Islet of Langerhans (tissue), 1 donor: ENCODE data around the gene GMDS.
"Not testable (repeated sequence)": the region's sequence is repeated elsewhere in the genome, so short reads cannot be mapped to it uniquely, and the experiment has no call there.

Experiments
- FAIRE-seq: peaks from one replicate; lab custom pipeline; 2011; peaks lifted over from hg19 to GRCh38; lab: Jason Lieb, UNC

Gene GMDS

GRCh38 chr6:1858196-1858595 is 387.2 kb downstream of the GMDS start:
- no peak for FAIRE-seq

- FAIRE-seq = no peak
These were observed 389.0 kb downstream of the GMDS start for GRCh38 chr6:1856381-1856780.

- FAIRE-seq = no peak
These were observed 389.5 kb downstream of the GMDS start for GRCh38 chr6:1855890-1856289.

GRCh38 chr6:1854296-1854695 is 391.1 kb downstream of the GMDS start:
- FAIRE-seq = no peak

DNA sequence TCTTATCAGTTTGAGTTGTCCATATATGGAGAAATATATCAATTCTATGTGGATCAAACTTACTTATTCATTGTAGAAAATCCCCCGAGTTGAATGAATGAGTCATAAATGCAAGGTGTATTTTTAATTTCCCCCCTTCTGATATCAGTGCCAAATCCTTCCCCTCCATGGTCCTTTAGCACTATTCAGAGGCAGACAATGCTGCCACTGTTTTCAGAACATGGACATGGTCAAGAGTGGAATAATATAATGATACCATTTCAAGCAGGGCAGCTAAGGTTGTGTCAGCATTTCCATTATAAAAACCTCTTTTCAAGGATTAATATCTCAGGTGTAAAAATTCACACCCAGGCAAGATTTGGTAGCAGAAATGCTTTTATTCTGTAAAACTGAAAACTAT is 391.6 kb downstream of the GMDS start:
- no peak for FAIRE-seq

GRCh38 chr6:1851681-1852456 is 393.5 kb downstream of the GMDS start:
- no peak for FAIRE-seq

- no peak for FAIRE-seq
These were observed 394.6 kb downstream of the GMDS start for GRCh38 chr6:1850840-1851157.

DNA sequence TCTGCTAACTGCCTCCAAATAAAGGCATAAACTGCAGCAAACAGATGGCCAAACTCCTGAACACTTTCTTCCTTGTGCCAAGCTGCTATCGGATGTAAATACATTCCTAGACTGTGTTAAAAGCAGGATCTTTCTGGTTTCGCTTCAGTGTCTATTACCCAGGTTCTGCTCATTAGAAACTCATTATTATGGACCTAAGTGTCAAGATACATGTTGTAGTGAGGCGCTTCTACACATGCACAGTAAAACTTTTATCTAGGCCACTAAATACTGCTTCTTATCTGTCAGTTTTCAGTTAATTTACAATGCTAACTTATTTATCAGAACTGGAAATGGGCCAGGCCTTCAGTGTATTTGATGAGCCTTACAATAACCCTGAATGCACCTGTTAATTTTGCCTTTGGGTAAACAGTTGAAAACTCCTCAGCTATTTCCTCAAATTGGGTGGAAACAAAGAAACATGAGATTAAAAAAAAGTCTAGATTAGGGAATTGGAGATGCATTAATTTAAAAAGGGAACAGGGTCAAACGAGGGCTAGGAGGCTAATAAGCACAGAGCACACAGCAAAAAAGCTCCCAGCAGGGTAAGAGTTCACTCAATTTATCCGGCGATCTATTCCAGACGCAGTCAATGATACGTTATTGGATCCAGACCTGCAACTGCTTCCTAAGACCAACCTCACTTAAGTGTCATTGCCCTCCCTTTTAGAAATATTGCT is 395.1 kb downstream of the GMDS start:
- no peak for FAIRE-seq

DNA sequence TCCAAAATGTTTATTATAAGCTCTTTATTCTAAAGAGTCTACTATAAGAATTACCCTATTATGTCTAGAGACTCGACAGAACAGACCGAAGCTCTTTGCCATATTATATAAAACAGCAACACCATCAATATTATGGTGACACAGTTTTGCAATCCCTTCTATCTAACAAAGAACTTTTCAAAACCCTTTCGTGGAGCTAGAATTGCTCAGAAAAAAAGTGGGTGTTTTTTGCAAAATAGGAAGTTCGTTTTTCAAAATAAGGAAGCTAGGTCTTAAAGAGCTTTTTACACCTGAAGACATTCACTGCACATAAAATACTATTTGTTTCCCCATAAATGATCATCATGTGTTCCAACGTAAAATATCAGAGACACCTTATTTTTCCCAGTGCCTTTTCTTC is 395.7 kb downstream of the GMDS start:
- no peak for FAIRE-seq

- no peak for FAIRE-seq
These were observed 396.7 kb downstream of the GMDS start for GRCh38 chr6:1848752-1849151.

- no peak for FAIRE-seq
These were observed 398.8 kb downstream of the GMDS start for GRCh38 chr6:1846611-1847010.

DNA sequence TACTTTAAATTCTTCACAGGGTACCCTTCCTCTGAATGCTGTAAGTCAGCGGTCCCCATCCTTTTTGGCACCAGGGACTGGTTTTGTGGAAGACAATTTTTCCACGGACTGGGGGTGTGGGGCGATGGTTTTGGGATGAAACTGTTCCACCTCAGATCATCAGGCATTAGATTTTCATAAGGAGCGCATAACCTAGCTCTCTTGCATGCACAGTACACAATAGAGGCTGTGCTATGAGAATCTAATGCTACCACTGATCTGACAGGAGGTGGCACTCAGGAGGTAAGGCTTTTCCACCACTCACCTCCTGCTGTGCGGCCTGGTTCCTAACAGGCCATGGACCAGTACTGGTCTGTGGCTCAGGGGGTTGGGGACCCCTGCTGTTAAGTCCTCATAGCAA is 399.9 kb downstream of the GMDS start:
- not testable (repeated sequence) for FAIRE-seq

- no peak for FAIRE-seq
These were observed 403.1 kb downstream of the GMDS start for GRCh38 chr6:1842334-1842733.

GRCh38 chr6:1841136-1841535 is 404.3 kb downstream of the GMDS start:
- no peak for FAIRE-seq

GRCh38 chr6:1840491-1841121 is 404.8 kb downstream of the GMDS start:
- FAIRE-seq = no peak

DNA sequence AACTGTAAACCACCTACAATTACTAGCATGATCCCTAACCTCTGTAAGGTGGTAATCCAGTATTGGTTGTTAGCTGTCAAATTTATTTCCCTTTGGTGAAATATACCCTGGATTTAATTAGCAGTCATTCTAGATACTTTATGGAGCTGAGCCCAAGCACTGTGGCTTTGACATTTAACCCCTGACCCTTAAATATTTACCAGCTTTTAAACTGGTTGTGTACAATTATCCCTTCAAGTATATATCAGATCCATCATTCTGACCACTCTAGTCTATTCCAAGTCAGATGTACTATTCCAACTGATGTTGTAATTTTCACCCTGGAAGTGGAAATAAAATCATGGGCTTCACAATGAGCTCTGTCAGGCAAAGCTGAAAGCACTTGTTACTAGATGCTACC is 406.0 kb downstream of the GMDS start:
- no peak for FAIRE-seq

DNA sequence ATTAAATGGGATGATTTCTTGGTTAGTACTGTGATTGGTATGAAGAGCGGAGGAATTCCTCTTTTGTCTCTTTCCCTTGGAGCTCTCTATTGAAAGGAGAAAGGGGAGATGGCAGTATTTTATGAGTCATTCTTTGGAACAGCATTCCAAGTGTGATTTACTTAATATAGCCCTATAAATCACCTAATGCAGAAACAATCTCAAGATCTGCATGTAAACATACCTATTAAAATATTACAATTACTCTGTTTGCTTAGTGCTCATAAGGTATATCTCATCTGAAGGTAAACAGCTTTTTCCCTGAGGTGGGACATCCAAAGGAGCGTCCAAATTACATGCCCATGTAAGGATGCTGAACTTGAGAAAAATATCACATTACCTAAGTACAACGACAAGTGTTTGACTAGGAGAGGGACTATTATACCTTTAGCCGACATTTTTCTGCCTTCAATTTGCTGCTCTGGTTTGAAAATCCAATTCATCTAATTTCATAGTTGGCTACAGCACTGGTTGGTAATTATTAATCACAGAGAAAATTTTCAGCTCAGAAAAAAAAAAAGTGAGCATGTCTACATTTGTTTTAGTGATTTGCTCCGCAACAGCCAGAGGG is 406.7 kb downstream of the GMDS start:
- FAIRE-seq = no peak

GRCh38 chr6:1837826-1838225 is 407.6 kb downstream of the GMDS start:
- no peak for FAIRE-seq

DNA sequence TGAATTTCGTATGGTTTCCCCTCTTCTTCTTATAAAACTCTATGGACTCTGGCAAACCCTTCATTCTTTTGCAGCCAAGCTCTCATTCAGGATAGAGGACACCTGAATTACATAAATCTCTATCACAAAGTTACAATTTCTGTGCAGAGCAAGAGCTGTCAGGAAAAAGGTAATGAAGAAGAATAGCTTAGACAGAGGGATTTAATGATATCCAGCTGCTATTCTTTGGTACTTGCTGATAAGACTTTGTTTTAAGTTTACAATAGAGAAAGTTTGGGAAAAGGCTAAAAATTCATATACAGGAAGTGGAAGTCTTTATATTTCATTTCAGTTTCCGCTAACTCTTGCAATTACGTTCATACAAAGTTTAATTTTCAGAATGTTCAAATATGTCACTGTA is 408.7 kb downstream of the GMDS start:
- FAIRE-seq = no peak

DNA sequence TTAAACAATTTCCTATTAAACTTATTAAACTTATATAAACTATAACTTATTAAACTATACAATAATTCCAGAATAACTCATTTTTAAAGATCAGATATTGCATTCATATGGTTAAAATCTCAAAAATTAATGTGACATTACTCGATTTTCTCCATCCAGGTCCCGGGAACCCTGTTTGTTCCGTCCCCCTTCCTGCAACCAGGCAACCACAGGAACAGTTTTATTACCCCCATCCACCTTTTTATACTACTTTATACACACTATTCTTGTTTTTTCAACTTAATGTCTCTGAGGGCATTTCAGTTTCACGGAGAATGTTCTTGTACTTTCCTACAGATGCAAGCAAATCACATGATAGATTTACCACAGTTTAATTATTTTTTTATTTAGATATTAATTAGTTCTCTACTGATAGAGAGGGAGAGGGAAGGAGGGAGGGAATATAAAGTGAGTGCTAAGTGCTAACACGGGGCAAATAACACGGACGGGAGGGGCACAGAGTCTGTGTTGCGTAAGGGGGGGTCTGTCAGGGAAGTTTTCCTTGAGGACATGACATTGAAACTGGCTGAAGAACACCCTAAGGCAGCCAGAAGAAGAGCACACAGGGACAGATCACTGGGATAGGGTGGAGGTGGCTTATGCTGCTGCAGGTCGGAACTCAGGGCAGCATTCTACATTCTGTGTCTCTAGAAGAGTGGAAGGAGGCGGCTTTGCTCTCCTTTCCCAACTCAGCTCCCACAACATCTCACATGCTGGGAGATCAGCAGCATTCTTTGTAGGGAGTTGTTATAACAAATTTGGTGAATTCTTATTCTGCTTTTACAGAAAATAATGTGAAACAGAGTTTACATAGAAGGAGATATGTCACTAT is 410.5 kb downstream of the GMDS start:
- no peak for FAIRE-seq

DNA sequence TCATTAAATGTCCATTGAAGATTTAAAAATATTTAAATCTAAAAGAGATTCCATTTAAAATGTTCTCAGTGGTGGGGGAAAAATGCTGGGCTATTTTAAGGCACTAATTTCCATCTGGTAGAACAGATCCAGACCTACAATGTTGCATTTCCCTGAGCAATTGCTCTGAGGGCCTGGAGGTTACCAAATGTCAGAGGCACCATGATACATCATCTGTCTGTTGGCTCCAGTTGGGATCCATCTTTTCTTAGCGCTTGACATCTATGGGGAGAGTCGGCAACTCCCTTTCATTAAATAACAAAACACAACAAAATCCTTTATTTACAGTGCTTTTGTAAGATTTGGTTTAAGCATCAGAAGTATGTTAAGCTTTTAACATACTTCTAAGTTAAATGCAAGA is 411.2 kb downstream of the GMDS start:
- FAIRE-seq = no peak
